Measurements from ENCODE around the gene SPINK5.

SPINK5 gene

DNA sequence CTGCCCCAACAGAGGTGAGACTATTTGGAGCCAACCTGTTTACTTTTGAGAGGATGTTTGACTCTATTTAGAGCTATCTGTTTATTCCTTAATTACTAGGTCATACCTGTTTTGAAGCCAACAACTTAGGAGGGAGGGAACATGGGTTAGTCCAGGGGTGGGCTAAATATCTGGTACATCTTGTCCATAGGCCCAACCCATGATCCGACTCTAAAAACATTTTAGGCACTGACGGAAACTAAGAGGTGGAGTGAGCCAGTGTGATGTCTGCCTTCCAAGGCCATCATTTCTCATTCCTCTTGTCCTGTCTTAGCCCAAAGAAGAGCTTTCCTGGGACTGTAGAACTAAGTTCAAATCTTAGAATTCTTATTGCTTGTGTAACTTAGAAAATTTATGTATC lies 8.4 kb downstream of the SPINK5 start:
- TF ChIP-seq, protein P1, sequence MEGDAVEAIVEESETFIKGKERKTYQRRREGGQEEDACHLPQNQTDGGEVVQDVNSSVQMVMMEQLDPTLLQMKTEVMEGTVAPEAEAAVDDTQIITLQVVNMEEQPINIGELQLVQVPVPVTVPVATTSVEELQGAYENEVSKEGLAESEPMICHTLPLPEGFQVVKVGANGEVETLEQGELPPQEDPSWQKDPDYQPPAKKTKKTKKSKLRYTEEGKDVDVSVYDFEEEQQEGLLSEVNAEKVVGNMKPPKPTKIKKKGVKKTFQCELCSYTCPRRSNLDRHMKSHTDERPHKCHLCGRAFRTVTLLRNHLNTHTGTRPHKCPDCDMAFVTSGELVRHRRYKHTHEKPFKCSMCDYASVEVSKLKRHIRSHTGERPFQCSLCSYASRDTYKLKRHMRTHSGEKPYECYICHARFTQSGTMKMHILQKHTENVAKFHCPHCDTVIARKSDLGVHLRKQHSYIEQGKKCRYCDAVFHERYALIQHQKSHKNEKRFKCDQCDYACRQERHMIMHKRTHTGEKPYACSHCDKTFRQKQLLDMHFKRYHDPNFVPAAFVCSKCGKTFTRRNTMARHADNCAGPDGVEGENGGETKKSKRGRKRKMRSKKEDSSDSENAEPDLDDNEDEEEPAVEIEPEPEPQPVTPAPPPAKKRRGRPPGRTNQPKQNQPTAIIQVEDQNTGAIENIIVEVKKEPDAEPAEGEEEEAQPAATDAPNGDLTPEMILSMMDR (IDR thresholded peaks at IDR 0.05; ENCODE audit: insufficient read depth, missing control alignments): no peak
- DNase-seq (ENCODE audit: insufficient read length, low spot score) (no peak), FAIRE-seq (no peak)

DNA sequence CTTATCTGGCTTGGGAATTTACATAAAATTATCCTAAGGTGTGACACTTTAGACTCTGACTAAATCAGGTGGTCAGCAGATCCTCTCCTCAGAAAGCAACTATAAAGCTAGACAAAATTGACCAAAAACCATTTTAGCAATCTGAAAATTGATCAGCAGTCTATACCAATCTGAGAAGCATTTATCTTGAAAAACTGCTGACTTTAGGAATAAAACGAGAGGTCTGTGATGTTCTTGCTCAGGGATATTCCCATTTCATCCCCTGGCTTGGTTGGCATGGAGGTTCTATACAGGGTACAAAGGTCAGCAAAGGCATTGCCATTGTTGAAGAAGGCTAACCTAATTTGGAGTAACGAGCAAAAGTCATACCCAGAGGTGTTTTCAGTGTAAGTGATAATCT lies 11.7 kb downstream of the SPINK5 start:
- DNase-seq (ENCODE audit: insufficient read length, low spot score) (no peak), FAIRE-seq (no peak)
- TF ChIP-seq, protein P1 (IDR thresholded peaks at IDR 0.05; ENCODE audit: insufficient read depth, missing control alignments): no peak

DNA sequence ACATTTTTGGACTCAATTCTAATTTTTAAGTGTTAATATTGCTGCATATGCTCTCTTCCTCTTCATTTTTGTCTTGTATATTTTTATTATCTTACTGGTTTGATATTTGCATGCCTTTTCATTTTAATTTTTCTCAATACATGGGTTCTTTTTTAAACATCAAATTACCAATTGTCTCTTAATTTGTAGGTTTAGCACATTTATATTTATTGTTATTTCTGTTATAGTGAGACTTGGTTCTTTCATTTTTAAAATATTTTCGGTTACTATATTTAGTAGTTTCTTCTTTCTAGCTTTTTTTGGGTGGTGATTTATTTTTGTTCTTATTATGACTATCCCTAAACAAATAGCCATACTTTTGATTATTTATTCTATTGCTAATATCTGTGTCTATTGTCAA lies 19.4 kb downstream of the SPINK5 start:
- TF ChIP-seq, protein P1 (IDR thresholded peaks at IDR 0.05; ENCODE audit: insufficient read depth, missing control alignments): no peak
- DNase-seq (ENCODE audit: insufficient read length, low spot score) (no peak), FAIRE-seq (no peak)

DNA sequence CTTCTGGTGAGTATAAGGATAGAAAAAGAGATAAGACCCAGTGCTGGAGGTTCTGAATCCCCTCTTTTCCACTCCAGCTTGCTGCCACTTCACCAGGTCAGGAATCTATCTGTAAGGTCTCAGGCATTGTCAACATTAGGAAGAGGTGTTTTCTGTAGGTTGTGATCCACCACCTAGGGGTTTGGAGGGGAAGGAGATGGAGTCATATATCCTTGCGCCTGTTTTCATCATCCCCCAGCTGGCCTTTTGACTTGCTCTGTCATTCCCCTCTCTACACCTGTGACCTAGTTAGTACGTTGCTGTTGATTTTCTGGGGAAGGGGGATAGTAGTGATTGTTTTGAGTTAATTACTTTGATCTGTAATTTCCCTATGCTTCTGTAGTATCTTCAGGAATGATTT lies 20.5 kb downstream of the SPINK5 start:
- TF ChIP-seq, protein P1 (IDR thresholded peaks at IDR 0.05; ENCODE audit: insufficient read depth, missing control alignments): no peak
- FAIRE-seq (no peak), DNase-seq (ENCODE audit: insufficient read length, low spot score) (no peak)

DNA sequence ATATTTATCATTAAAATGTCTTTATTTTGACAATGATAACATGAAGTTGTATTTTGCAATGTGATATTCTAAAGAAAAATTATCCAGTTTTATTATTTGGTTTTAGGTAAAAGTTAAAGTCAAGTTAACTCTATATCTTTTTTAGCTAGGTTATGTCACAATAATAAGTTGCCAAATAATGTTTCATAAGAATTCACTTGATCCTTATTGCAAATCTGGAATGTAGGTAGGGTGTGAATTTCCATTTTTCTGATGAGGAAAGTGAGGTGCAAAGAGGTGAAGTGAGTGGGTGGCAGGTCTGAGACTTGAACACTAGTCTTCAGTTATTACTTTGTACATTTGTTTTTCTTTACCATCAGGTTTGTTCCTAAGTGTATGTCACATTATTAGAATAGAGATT lies 21.5 kb downstream of the SPINK5 start:
- FAIRE-seq: peak; percentile 29
- DNase-seq (ENCODE audit: insufficient read length, low spot score): no peak
- TF ChIP-seq, protein P1 (IDR thresholded peaks at IDR 0.05; ENCODE audit: insufficient read depth, missing control alignments): no peak

DNA sequence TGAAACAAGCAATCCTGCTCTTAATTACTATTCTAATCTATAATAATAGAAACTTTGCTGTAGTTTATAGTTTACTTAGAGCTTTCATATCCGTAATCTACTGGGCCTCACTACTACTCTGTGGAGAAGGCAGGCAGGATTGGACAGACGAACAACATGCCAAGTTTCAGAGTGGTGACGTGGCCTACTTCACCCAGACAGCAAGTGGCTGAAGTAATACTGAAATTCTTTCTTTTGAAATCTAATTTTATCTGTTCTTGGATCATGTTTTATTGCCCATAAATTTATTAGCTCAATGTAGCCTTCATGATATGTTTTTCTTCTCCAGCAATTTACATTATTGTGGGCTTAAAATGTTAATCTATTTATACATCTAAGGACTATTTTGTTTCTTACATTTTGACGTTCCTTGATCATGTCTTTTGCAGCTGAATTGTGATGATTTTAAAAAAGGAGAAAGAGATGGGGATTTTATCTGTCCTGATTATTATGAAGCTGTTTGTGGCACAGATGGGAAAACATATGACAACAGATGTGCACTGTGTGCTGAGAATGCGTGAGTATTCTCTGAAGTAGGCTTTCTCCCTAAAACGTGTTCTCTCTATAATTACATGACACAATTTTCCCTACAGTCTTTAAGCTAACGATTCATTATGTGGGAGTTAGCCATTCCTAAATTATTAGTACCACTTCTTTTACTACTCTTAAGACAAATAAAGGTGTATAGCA lies 22.4 kb downstream of the SPINK5 start:
- DNase-seq (ENCODE audit: insufficient read length, low spot score) (no peak), FAIRE-seq (peak; percentile 81)
- TF ChIP-seq, protein P1 (IDR thresholded peaks at IDR 0.05; ENCODE audit: insufficient read depth, missing control alignments): no peak

DNA sequence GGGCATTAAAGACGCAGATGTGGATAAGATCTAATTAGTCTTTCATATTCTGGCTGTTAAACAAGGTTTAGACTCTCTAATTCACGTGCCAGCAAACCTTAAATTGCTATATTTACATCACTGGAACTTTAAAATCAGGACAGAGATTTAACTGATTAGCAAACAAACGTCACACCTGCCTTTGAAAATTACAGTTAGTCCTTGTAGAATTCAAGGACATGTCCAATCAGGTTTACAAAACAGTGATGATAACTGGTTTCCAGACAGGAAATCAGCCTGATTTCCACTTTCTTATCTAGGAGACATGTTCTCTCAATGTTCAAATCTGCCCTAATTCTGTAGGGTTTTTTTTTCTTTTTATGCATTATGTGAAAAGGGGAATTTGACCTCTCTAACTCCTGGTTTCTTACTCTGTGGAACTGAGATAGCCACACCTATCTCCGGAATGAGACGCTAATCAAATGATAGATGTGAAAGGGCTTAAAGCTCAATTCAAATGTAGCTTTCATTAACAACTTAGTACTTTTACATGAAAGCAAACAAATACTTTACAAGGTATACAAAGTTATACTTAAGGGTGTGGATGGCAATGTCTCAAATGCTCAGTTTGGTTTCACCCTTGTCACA lies 26.5 kb downstream of the SPINK5 start:
- TF ChIP-seq, protein P1 (IDR thresholded peaks at IDR 0.05; ENCODE audit: insufficient read depth, missing control alignments): no peak
- no peak for FAIRE-seq
- DNase-seq (ENCODE audit: insufficient read length, low spot score): no peak
